ENCODE measurements around the gene LIMS1.

DNA sequence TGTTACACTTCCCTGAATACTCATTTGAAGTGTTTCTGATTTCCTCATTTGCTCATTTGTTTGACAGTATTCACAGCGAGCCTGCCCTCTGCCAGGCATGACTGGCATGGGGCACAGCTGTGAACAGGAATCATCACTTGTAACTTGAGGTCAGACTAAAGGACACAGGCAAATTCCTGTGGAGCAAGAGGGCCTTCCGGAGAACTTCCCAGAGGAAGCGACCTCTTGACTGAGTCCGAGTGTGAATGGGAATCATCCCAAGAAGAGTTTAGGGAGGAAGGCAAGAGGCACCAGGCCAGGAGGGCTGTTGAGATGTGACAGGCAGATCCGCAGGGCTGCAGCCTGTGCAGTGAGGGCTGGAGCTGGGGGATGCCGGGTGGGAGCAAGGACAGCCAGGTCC lies 45.4 kb downstream of the LIMS1 start:
- TF ChIP-seq HNRNPK (IDR thresholded peaks at IDR 0.05; ENCODE audit: low read depth, low read length, poor library complexity, severe bottlenecking) = no peak
- TF ChIP-seq SIN3A (IDR thresholded peaks at IDR 0.05; ENCODE audit: borderline replicate concordance, low read depth, low read length) = no peak
- TF ChIP-seq ZNF772 (CRISPR knock-in tag; IDR thresholded peaks at IDR 0.05) = no peak
- TF ChIP-seq PBX3 (CRISPR knock-in tag; IDR thresholded peaks at IDR 0.05; ENCODE audit: borderline replicate concordance) = no peak
- no peak for TF ChIP-seq ARNT (IDR thresholded peaks at IDR 0.05)
- TF ChIP-seq, protein P1, sequence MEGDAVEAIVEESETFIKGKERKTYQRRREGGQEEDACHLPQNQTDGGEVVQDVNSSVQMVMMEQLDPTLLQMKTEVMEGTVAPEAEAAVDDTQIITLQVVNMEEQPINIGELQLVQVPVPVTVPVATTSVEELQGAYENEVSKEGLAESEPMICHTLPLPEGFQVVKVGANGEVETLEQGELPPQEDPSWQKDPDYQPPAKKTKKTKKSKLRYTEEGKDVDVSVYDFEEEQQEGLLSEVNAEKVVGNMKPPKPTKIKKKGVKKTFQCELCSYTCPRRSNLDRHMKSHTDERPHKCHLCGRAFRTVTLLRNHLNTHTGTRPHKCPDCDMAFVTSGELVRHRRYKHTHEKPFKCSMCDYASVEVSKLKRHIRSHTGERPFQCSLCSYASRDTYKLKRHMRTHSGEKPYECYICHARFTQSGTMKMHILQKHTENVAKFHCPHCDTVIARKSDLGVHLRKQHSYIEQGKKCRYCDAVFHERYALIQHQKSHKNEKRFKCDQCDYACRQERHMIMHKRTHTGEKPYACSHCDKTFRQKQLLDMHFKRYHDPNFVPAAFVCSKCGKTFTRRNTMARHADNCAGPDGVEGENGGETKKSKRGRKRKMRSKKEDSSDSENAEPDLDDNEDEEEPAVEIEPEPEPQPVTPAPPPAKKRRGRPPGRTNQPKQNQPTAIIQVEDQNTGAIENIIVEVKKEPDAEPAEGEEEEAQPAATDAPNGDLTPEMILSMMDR (CRISPR knock-in tag; IDR thresholded peaks at IDR 0.05) = no peak
- TF ChIP-seq TP53 (CRISPR knock-in tag; conservative IDR thresholded peaks at IDR 0.05) = no peak
- TF ChIP-seq POLR2AphosphoS5 (IDR thresholded peaks at IDR 0.05; ENCODE audit: low read depth, low read length) = no peak
